H7 (cell line): ENCODE measurements around the gene AMH. TPM values are rescaled to one million over a fixed set of nuclear protein-coding genes. Genes with fewer than 3 reads are reported as not detected.
A peak's percentile ranks its signal among the peaks of the same experiment; 100 is the strongest.

Experiments
- DNase-seq: peaks from one replicate; pipeline ENCODE4 v3.0.0; 2012
- H3K27me3 ChIP-seq: 2 replicates; pipeline ENCODE4 v1.6.0; 2011; ENCODE audit warnings: mild to moderate bottlenecking, low read length; ENCODE audit not compliant: control insufficient read depth, insufficient read depth
- H3K36me3 ChIP-seq: replicated peaks from 2 replicates; pipeline ENCODE4 v1.5.1; 2011; ENCODE audit warnings: low read length; ENCODE audit not compliant: control insufficient read depth, insufficient read depth
- H3K4me3 ChIP-seq: 2 replicates; pipeline ENCODE4 v1.5.1; 2011; ENCODE audit warnings: low read depth, mild to moderate bottlenecking, control low read depth, low read length, moderate library complexity; ENCODE audit not compliant: insufficient read depth
- total RNA-seq: library from RNA; depleted of rRNA; stranded (reverse); fragments of >200 nt; shearing (Covaris generic); gene quantifications from 2 replicates; pipeline ENCODE4 v1.2.3, GENCODE V29; 2014

The AMH gene
- total RNA-seq, 1 experiment from 2014 or later: 10.5 TPM

DNA sequence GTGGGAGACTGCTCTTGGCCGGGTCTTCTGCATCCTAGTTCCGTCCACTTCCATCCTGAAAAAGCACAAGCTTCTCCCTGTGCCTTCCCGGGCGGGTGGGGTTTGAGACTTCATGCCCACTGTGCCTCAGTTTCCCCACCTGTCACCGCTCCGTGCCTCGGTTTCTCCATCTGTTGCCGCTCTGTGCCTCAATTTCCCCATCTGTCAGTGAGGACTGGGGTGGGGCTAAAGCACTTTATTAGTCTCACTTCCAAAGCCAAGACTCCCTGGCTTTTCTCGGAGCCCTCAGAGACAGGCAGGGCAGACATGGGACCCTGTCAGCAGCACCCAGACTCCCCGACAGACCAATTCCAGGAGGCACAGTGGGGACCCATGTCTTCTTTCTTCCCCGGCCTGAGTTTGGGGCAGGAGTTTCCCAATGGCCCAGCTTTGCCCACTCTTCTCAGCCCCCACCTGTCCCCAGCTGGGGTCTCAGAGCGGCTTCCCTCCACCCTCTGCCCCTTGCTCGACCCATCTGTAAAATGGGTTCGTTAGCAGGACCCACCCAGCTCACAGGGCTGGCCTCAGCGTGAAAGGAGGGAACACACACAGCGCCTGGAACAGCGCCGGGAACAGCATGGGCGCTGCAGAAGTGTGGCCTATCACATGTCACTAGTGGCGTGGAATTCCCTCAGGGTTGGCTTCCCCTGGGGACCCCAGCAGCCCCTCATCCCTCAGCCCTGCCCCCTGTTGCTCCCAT lies 37.4 kb downstream of the AMH start:
- Histone ChIP-seq H3K36me3 (no peaks in the 10 kb centered on the region), H3K27me3 (peaks cover 38% of the 10 kb centered on the region), H3K4me3 (no peak overlapping the region)
- DNase-seq: no peak

DNA sequence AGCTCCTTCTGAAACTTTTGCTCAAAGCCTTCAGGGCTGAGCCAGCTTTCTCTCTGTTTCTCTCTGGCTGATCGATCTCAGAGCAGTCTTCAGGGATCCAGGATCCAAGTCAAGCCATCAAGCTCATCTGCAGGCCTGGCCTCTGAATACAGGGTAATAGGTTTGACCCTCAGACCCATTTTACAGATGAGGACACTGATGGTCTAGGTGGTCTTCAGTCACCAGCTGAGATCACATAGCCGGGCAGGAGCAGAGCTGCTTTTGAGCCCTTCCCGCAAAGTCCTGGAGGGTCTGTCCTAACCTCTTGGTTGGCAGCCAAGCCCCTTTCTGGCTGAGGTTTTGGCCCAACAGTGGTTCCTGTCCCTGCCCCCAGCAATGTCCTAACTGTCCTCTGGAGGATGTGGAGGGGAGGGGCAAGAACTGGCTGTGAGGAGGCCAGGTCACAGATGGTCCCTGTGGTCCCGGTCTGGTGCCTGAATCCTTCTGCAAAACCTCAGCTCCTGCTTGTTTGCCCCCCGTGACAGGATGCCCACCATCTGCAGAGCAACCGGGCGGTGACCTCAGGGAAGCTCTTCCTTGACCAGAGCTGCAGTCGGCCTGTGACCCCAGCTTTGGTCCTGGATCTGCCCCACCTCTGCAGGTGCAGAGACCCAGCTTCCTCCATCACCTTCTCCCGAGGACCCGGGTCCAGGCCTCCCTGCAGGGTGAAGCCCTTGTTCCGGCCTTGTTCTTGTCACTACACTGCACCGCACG lies 38.6 kb downstream of the AMH start:
- H3K4me3 ChIP-seq: no peak overlapping the region
- H3K36me3 ChIP-seq: no peaks in the 10 kb centered on the region
- H3K27me3 ChIP-seq: peaks cover 36% of the 10 kb centered on the region; the same call in 1 of the 2 replicates
- no peak for DNase-seq

DNA sequence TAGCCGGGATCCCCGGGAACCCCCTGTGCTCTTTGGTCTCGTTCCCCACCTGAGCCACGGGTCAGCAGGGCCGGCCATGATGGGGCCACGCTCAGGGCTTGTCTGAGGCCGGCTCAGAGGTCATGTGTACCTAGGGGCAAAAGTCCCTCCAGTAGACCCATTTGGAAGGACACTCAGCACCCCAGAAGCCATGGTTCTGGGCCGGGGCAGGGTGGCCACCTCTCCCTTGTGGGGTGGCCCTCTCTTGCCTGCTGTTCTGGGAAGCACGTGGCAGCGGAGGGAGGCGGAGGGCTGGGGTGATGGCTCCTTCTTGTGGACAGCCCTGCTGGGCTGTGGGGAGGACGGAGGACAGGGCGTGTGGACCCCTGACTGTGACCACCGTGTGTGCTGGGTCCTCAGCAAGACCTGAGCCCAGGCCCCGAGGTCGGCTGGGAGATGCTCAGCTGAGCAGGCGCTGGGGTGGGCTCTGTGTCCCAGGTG lies 39.3 kb downstream of the AMH start:
- no peaks in the 10 kb centered on the region for H3K36me3 ChIP-seq
- peaks cover 33% of the 10 kb centered on the region; the same call in 1 of the 2 replicates for H3K27me3 ChIP-seq
- no peak overlapping the region for H3K4me3 ChIP-seq
- no peak for DNase-seq

DNA sequence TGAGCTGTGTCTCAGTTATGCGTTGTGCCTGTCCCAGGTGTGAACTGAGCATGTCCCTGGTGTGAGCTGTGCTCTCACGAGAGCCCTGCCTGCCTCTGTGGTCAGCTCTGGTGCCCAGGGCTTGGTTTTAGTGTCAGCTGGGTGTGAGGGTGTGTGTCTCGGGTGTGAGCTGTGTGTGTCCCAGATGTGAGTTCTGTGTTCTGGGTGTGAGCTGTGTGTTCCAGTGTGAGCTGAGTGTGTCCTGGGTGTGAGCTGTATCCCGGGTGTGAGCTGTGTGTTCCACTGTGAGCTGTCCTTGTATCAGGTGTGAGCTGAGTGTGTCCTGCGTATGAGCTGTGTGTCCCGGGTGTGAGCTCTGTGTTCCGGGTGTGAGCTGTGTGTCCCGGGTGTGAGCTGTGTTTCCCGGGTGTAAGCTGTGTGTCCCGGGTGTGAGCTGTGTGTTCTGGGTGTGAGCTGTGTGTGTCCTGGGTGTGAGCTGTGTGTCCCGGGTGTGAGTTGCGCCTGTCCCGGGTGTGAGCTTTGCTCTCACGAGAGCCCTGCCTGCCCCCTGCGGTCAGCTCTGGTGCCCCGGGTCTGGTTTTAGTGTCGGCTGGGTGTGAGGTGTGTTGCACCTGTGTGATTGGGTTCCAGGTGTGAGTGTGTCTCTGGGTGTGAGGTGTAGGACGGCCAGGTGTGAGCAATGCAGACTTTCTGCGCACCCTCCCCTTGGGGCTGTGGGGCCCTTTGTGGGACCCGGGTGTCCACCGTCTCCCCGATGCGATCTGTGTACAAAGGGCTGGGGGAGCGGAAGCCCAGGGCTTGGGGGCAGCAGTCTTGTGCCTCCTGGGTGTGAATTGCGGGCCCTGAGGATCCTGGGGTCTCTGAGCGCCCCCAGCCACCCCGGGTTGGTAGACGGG lies 39.9 kb downstream of the AMH start:
- no peaks in the 10 kb centered on the region for H3K36me3 ChIP-seq
- H3K4me3 ChIP-seq: no peak overlapping the region
- peaks cover 33% of the 10 kb centered on the region; the same call in 1 of the 2 replicates for H3K27me3 ChIP-seq
- DNase-seq: peak; percentile 68

DNA sequence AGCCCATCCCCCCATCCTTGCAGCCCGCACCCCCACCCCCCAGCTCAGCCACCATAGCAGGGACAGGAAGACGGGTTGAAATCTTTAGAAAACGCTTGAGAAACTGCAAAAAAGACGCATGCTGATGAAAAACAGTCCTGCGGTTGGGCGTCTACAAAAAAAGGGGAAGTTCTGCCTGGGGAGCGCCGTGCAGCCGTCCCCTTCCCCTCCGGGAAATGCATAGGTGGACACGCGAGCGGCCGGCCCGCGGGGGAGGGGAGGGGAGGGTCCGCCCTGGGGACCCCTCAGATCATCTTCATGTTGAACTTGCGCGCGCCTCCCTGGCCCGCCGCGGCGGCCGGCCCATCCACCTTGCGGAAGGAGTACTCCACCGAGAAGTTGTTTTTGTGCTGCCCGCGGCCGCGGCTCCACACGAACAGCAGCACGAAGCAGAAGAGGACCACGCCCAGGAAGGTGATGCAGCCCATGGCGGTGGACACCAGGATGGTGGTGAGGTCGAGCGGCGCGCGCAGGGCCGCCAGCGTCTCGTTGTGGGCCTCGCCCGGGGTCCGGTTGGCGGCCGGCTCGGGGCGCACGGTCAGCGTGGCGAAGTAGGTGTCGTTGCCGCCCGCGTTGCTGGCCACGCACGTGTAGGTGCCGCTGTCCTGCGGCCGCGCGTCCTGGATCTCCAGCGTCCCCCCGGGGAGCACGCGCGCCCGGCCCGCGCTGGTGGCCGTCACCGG lies 40.8 kb downstream of the AMH start:
- peak; percentile 83 for DNase-seq
- H3K36me3 ChIP-seq: no peaks in the 10 kb centered on the region
- peaks cover 33% of the 10 kb centered on the region; the same call in 1 of the 2 replicates for H3K27me3 ChIP-seq
- H3K4me3 ChIP-seq: peak overlapping the region; percentile 29; the same call in 1 of the 2 replicates

DNA sequence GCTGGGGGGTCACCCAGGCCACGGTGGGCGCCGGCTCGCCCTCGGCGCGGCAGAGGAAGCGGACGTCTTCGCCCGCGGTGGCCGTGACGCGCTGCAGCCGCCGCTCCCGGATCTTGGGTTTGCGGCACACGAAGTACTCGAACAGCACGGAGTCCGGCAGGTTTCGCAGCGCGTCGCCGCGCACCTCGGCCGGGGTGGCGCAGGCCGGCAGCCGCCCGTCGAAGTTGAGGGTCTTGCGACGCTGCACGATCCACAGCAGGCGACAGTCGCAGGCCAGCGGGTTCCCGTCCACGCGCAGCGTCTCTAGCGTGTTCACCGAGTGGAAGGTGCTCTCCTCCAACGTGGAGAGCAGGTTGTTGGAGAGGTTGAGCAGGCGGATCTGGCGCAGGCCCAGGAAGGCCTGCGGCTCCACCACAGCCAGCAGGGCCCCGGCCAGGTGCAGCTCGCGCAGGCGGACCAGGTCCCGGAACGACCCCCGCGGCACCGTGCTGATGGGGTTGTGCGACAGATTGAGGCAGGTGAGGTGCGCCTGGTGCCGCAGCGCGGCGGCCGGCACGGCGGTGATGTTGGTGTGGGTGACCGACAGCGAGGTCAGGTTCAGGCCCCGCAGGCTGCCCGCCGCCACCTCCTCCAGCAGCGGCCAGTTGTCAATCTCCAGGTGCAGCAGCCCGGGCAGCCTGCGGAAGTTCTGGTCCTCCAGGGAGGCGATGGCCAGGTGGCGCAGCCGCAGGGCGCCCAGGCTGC lies 41.5 kb downstream of the AMH start:
- DNase-seq: peak; percentile 86
- Histone ChIP-seq H3K36me3 (no peaks in the 10 kb centered on the region), H3K4me3 (peak overlapping the region; percentile 25; the same call in 1 of the 2 replicates), H3K27me3 (peaks cover 35% of the 10 kb centered on the region; the same call in 1 of the 2 replicates)

DNA sequence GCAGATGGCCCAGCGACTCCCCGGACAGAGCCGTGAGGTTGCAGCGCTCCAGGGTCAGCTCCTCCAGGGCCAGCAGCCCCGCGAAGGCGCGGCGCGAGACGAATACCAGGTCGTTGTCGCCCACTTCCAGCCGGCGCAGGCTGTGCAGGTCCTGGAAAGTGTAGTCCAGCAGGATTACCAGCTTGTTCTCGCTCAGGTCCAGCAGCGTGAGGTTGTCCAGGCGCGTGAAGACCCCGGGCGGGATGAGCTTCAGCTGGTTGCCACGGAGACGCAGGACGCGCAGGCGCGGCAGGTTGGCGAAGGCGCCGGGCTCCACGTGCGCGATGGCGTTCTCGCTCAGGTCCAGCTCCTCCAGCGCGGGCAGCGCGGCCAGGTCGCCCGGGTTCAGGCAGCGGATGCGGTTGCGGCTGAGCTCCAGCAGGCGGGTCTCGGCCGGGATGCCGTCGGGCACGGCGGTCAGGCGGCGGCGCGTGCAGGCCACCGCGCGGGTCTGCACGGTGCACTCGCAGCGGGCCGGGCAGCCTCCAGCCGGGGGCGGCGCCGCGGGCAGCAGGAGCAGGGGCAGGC lies 42.1 kb downstream of the AMH start:
- DNase-seq: peak; percentile 94
- Histone ChIP-seq H3K27me3 (peaks cover 35% of the 10 kb centered on the region; the same call in 1 of the 2 replicates), H3K4me3 (peak overlapping the region; percentile 25; the same call in 1 of the 2 replicates), H3K36me3 (no peaks in the 10 kb centered on the region)

DNA sequence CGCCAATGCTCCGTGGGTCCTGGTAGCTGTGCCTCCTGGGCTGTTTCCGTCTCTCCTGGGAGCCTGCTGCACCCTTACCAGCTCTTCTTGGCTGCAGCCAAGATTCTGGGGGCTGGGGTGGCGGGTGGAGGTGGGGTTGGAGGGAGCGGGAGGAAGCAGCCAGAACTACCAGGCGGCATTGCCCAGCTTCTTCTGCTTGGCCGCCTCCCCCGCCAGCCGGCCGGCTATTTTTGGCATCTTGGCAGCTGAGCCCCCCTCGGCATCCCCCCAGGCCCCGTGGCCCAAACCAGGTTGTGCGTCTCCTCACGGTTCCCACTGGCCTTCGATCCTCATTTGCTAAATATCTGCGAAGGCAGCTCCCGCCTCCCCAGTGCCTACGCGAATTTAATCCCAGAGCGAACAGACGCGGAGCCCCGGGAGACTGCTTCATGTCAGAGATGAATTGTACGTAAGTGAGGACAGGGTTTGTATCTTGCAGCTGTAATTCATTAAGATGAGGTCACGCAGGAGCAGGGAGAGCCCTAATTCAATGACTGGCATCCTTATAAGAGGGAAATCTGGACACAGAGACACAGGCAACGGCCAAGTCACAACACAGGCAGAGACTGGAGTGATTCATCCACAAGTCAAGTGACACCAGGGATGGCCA lies 45.7 kb downstream of the AMH start:
- Histone ChIP-seq H3K36me3 (no peaks in the 10 kb centered on the region), H3K27me3 (peaks cover 23% of the 10 kb centered on the region; the same call in 1 of the 2 replicates)
- DNase-seq: peak; percentile 71

DNA sequence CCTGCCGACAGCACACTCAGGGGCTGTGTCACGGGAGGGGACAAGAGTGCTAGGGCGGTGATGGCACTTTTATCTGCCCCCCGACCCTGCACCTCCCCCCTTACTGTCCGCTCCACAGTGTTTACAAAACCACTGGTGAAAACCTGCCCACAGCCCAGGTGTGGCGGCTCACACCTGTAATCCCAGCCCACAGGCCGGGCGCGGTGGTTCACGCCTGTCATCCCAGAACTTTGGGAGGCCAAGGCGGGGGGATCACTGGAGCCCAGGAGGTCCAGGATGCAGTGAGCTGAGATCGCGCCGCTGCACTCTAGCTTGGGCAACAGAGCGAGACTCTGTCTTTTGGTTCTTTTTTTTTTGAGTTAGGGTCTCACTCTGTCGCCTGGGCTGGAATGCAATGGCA lies 47.0 kb downstream of the AMH start:
- Histone ChIP-seq H3K36me3 (no peaks in the 10 kb centered on the region), H3K27me3 (peaks cover 9% of the 10 kb centered on the region; the same call in 1 of the 2 replicates), H3K4me3 (no peak overlapping the region)
- DNase-seq: no peak

More for the DNA sequence above, 45.7 kb downstream of the AMH start:
- no peak overlapping the region for H3K4me3 ChIP-seq

DNA sequence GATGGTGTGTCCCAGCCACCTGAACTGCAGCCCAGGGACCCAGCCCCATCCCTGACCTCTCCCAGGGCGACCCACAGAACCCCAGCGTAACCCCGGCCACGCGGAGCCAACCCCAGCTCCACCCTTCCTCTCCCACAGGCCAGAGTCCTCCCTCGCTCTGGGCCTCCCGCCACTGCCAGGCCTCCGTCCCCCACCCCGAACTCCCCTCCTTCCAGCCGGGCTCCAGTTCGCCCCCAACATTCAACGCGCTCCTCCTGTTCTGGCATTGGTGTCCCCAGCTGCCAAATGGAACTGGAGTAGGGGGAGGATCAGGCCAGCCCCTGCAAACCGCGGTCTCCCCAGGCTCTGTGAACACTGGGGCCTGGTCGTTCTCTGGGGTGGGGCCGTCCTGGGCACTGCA lies 51.4 kb downstream of the AMH start:
- no peak overlapping the region for H3K4me3 ChIP-seq
- H3K27me3 ChIP-seq: peaks cover 2% of the 10 kb centered on the region
- no peaks in the 10 kb centered on the region for H3K36me3 ChIP-seq
- DNase-seq: peak; percentile 59
